IPS DF 6.9 (cell line): ENCODE data around the gene B4GALT6.

Experiments used
- DNase-seq: peaks from one replicate; pipeline ENCODE4 v3.0.0-alpha.2; 2013; ENCODE audit warnings: low read depth, low spot score
- H3K27ac ChIP-seq: one replicate; pipeline ENCODE4 v1.5.1; 2013; ENCODE audit warnings: low read length, control low read depth
- H3K27me3 ChIP-seq: 2 replicates; pipeline ENCODE4 v1.6.1; 2013; ENCODE audit warnings: mild to moderate bottlenecking, low read length; ENCODE audit not compliant: control insufficient read depth, insufficient read depth
- H3K36me3 ChIP-seq: 2 replicates; pipeline ENCODE4 v1.6.1; 2013; ENCODE audit warnings: low read length; ENCODE audit not compliant: control insufficient read depth, insufficient read depth
- H3K4me1 ChIP-seq: 2 replicates; pipeline ENCODE4 v1.6.1; 2013; ENCODE audit warnings: low read length; ENCODE audit not compliant: control insufficient read depth, insufficient read depth
- H3K4me3 ChIP-seq: 2 replicates; pipeline ENCODE4 v1.5.1; 2013; ENCODE audit warnings: mild to moderate bottlenecking, low read length
- H3K9me3 ChIP-seq: 2 replicates; pipeline ENCODE4 v1.6.1; 2013; ENCODE audit warnings: low read length, inconsistent platforms; ENCODE audit not compliant: control insufficient read depth, insufficient read depth
- whole genome bisulfite sequencing: extraction: QIAGEN DNeasy Blood & Tissue Kit; methylation state at CpG from one replicate; pipeline ENCODE4 v1.1.7; 2013; ENCODE audit warnings: mixed read lengths, missing lambda C conversion rate; ENCODE audit not compliant: insufficient read length, insufficient coverage; 5-methylcytosine and 5-hydroxymethylcytosine counted together

Gene B4GALT6

DNA sequence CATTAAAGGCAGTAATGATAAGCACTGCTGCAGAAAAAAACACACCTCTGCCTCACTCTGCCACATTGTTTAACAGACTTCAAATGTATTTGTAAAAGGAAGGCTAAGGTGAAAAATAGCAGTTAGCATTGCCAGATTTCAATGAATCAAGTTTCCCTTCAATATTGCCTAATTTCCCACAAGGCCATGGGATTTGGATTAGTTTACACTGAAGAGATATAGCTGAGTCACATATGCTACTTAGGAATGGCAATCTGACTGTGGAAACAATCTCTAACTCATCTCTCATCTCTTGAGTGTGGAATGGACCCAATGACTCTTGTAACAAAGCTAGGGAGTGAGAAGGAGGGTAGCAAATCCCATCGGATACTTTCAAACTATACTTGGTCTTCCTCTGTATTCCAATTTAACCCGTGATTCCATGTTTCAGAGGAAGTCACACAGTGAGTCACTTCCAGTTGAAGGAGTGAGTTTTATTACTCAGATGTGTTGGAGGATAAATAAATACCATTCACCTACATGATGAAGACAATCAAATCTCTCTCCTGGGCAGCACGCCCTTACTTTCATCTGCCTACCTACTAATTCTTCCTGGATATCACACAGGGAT is 5.1 kb downstream of the B4GALT6 start:
- H3K9me3 ChIP-seq, result no peaks in the 10 kb centered on the region
- WGBS, result no CpG with 5 or more reads among the region's 3 CpGs
- H3K27ac ChIP-seq, result no peak overlapping the region
- peaks cover 6% of the 10 kb centered on the region for H3K4me1 ChIP-seq
- no peaks in the 10 kb centered on the region for H3K27me3 ChIP-seq
- no peak overlapping the region for H3K4me3 ChIP-seq
- no peaks in the 10 kb centered on the region for H3K36me3 ChIP-seq
- no peak for DNase-seq

- DNase-seq, result no peak
- Histone ChIP-seq H3K36me3 (no peaks in the 10 kb centered on the region), H3K4me3 (no peak overlapping the region), H3K9me3 (no peaks in the 10 kb centered on the region), H3K27ac (no peak overlapping the region), H3K27me3 (no peaks in the 10 kb centered on the region), H3K4me1 (peaks cover 6% of the 10 kb centered on the region)
- WGBS, result no CpG with 5 or more reads among the region's 4 CpGs
Measured at GRCh38 chr18:31678425-31678824, 6.0 kb downstream of the B4GALT6 start.

- Histone ChIP-seq H3K36me3 (no peaks in the 10 kb centered on the region), H3K4me3 (no peak overlapping the region), H3K9me3 (no peaks in the 10 kb centered on the region), H3K27ac (no peak overlapping the region), H3K27me3 (no peaks in the 10 kb centered on the region), H3K4me1 (peaks cover 7% of the 10 kb centered on the region)
- no CpG with 5 or more reads among the region's 6 CpGs for WGBS
- no peak for DNase-seq
Measured at GRCh38 chr18:31677592-31677991, 6.8 kb downstream of the B4GALT6 start.

GRCh38 chr18:31675404-31675803 is 9.0 kb downstream of the B4GALT6 start:
- Histone ChIP-seq H3K27ac (no peak overlapping the region), H3K36me3 (no peaks in the 10 kb centered on the region), H3K27me3 (no peaks in the 10 kb centered on the region), H3K4me1 (peaks cover 5% of the 10 kb centered on the region), H3K4me3 (no peak overlapping the region), H3K9me3 (no peaks in the 10 kb centered on the region)
- no peak for DNase-seq

DNA sequence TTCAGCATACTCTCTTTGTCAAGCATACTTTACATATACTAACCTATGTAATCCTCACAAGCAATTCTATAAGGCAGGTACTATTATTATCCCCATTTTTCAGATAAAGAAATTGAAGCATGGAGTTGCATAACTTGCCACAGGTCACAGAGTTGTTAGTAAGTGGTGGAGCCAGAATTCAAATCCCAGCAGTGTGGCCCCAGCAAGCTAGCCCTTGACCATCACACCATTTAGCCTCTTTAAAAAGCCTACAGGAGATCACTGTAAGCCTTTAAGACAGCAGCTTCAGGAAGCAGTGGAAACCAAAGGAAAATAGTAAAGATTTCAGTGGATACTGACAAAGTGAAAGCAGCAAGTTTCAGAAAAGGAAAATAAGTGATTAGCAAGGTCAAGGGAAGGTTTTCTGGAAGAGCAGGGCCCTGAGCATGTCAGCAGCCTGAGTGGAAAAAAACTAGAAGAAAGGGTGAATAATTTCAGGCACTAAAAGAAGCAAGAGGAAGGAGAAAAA is 11.7 kb downstream of the B4GALT6 start:
- no peaks in the 10 kb centered on the region for H3K9me3 ChIP-seq
- H3K27ac ChIP-seq, result no peak overlapping the region
- H3K4me1 ChIP-seq, result peaks cover 3% of the 10 kb centered on the region; the same call in 1 of the 2 replicates
- DNase-seq, result no peak
- no peaks in the 10 kb centered on the region for H3K27me3 ChIP-seq
- no peaks in the 10 kb centered on the region for H3K36me3 ChIP-seq
- no peak overlapping the region for H3K4me3 ChIP-seq

DNA sequence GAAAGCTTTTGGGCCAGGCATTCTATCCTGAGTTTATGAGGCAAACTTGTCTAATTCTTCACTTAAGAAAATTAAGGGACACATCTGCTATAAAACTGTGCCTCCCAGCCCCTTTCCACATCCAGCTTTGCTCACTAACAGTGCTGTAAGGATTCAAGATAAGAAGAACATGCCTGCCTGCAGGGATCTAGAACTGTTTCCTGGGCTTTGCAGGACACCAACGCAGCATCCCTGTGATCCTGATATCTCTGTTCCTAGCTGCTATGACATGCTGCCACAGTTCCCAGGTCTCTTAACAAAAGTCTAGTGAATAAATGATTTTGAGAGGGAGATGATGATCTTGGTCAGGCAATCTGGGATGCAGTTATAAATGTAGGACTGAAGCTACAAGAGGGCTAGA is 12.4 kb downstream of the B4GALT6 start:
- no CpG with 5 or more reads among the region's 1 CpG for WGBS
- no peak overlapping the region for H3K4me3 ChIP-seq
- DNase-seq, result no peak
- no peak overlapping the region for H3K27ac ChIP-seq
- peaks cover 3% of the 10 kb centered on the region; the same call in 1 of the 2 replicates for H3K4me1 ChIP-seq
- H3K9me3 ChIP-seq, result no peaks in the 10 kb centered on the region
- H3K36me3 ChIP-seq, result no peaks in the 10 kb centered on the region
- no peaks in the 10 kb centered on the region for H3K27me3 ChIP-seq

GRCh38 chr18:31669541-31669940 is 14.8 kb downstream of the B4GALT6 start:
- no peak overlapping the region for H3K27ac ChIP-seq
- H3K4me1 ChIP-seq, result peaks cover 3% of the 10 kb centered on the region; the same call in 1 of the 2 replicates
- no peak for DNase-seq
- H3K36me3 ChIP-seq, result no peaks in the 10 kb centered on the region
- H3K4me3 ChIP-seq, result no peak overlapping the region
- WGBS, result no CpG with 5 or more reads among the region's 2 CpGs
- no peaks in the 10 kb centered on the region for H3K9me3 ChIP-seq
- H3K27me3 ChIP-seq, result no peaks in the 10 kb centered on the region

DNA sequence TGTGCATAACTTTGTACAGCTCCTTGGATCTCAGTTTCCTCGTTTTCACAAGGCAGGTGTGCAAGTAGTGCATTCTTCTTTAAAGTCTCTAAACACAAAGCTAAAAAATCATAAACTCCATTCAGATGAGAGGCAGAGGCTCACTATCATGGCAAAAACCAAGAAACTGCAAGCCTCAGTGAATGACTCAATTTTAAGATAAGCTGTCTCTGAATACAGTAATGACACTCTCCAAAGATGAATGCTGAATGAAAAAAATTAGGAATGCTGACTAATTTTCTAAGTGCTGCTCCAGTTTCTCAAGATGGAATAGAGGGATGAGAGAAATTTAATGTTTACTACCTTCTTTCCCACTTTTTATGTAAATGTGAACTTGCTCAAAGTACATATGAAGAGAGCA is 17.2 kb downstream of the B4GALT6 start:
- Histone ChIP-seq H3K4me1 (peaks cover 1% of the 10 kb centered on the region; the same call in 1 of the 2 replicates), H3K9me3 (no peaks in the 10 kb centered on the region), H3K27ac (no peak overlapping the region), H3K27me3 (no peaks in the 10 kb centered on the region), H3K36me3 (no peaks in the 10 kb centered on the region), H3K4me3 (no peak overlapping the region)
- WGBS, result no CpG with 5 or more reads among the region's 1 CpG
- no peak for DNase-seq

DNA sequence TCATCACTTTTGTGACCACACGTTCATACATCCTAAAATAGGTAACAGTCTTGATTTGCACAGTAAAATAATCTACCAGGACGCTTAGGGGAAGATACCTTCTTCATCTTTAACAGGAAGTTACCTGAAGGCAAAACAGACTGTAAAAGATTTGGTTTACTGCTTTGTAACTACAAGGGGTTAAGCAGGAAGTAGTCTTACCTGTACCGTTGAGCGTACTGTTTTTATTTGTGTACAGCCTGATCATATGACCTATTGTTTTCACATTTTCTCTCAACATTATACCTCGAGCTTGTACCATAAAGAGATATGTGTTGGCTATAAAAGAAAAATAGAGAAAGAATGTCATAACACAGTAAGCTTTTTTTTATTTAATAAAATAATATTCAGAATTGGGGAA is 18.3 kb downstream of the B4GALT6 start:
- Histone ChIP-seq H3K27me3 (no peaks in the 10 kb centered on the region), H3K27ac (no peak overlapping the region), H3K9me3 (no peaks in the 10 kb centered on the region), H3K4me1 (no peaks in the 10 kb centered on the region), H3K4me3 (no peak overlapping the region), H3K36me3 (no peaks in the 10 kb centered on the region)
- DNase-seq, result no peak
- no CpG with 5 or more reads among the region's 5 CpGs for WGBS

DNA sequence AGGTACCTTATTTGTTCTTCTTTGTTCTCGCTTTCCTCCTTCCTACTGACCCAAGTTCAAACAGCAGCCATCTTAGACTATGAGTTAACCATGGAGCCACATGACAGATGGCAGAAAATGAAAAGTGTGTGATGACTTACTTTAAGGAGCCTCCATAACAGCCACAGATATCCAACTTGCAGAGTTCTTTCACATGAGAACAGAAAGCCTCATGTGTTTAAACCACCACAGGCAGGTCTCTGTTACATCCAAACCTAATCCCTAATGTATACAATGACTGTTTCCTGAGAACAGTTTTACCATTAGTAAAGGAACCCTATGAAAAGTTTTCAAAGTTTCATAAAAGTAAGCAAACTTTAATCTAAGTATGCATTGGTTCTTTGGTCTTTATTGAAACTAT is 20.3 kb downstream of the B4GALT6 start:
- no peak for DNase-seq
- Histone ChIP-seq H3K27me3 (no peaks in the 10 kb centered on the region), H3K27ac (no peak overlapping the region), H3K36me3 (no peaks in the 10 kb centered on the region), H3K4me3 (no peak overlapping the region), H3K4me1 (no peaks in the 10 kb centered on the region), H3K9me3 (no peaks in the 10 kb centered on the region)
- WGBS, result no CpG with 5 or more reads among the region's 1 CpG

DNA sequence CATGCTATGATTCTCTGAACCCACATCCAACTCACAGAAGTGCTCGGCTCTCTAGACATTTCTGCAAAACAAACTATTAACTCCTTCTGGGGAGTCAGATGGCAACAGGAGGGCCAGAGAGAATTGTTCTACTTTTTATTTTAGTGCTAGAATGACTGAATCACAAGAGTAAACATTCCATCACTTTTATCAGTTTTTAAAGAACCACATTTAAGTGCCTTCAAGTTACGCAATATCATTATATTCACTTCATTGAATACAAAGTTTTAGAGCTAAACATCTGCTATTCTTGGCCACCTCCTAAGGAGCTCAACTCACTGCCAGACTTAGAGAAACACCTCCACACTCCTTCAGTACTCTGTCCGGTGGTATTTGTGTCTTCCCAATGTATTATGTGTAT is 22.4 kb downstream of the B4GALT6 start:
- H3K4me1 ChIP-seq, result no peaks in the 10 kb centered on the region

More for the DNA sequence above, 22.4 kb downstream of the B4GALT6 start:
- Histone ChIP-seq H3K27ac (no peak overlapping the region), H3K9me3 (no peaks in the 10 kb centered on the region), H3K27me3 (no peaks in the 10 kb centered on the region), H3K4me3 (no peak overlapping the region), H3K36me3 (no peaks in the 10 kb centered on the region)
- no peak for DNase-seq
- no CpG with 5 or more reads among the region's 3 CpGs for WGBS
